Esophagus squamous epithelium (tissue), 5 donors: ENCODE measurements around the gene ZSWIM6. TPM values are rescaled to one million over a fixed set of nuclear protein-coding genes. Genes with fewer than 3 reads are reported as not detected.

ENCODE experiments used
- DNase-seq: peaks from one replicate; lab custom pipeline; 2025; lab: John Stamatoyannopoulos, UW
- H3K27ac ChIP-seq, 4 donors: fragments of 200-600 bp; sonication (generic); one replicate each; pipeline ENCODE4 v1.5.1; 2016 to 2019; ENCODE audit warnings: mild to moderate bottlenecking in 1 of 4
- H3K27me3 ChIP-seq, 4 donors: fragments of 200-600 bp; sonication (generic); 1 replicate in 3 of 4; 2 replicates in 1 of 4; pipeline versions ENCODE4 v1.5.1 to v1.6.0; 2017 to 2021; ENCODE audit warnings: antibody characterized with exemption in 1 of 4
- H3K36me3 ChIP-seq, 3 donors: fragments of 200-600 bp; sonication (generic); one replicate each; pipeline ENCODE4 v1.5.1; 2016 to 2019
- H3K4me1 ChIP-seq, 3 donors: fragments of 200-600 bp; sonication (generic); one replicate each; pipeline ENCODE4 v1.5.1; 2017 to 2019
- H3K4me3 ChIP-seq, 4 donors: fragments of 200-600 bp; sonication (generic); 1 replicate in 3 of 4; 2 replicates in 1 of 4; pipeline ENCODE4 v1.5.1; 2016 to 2019; ENCODE audit warnings: mild to moderate bottlenecking in 2 of 4, moderate library complexity in 1 of 4
- H3K9me3 ChIP-seq, 3 donors: fragments of 200-600 bp; sonication (generic); one replicate each; pipeline ENCODE4 v1.5.1; 2016 to 2019
- POLR2A ChIP-seq, 4 donors: fragments of 450-650 bp; IDR thresholded peaks; one replicate each; pipeline ENCODE4 v1.6.1; 2017; ENCODE audit warnings: antibody characterized with exemption in 4 of 4, mild to moderate bottlenecking in 4 of 4, moderate library complexity in 3 of 4
- WGBS, 2 donors: methylation state at CpG; one replicate each; pipeline ENCODE4 v1.1.5; 2018; 5-methylcytosine and 5-hydroxymethylcytosine counted together
- intact Hi-C: fragments of 100-400 bp; cut with DNase I; formaldehyde crosslinking; loops from one replicate; pipeline ENCODE4 v1.15.0; 2022
- total RNA-seq, 4 donors: library from RNA; depleted of rRNA; stranded (reverse); fragments of >200 nt; gene quantifications; one replicate each; pipeline ENCODE4 v1.1.0, GENCODE V29; 2016
- TF ChIP-seq, protein P1 (sequence below), 6 experiments: fragments of 450-650 bp in 4 of 6; fragments of 200-600 bp in 2 of 6; sonication (generic) in 2 of 6; IDR thresholded peaks; one replicate each; pipeline ENCODE4 v1.5.1; 2016 to 2019; ENCODE audit warnings: antibody characterized with exemption in 6 of 6, mild to moderate bottlenecking in 4 of 6, moderate library complexity in 4 of 6
- donor health status: DM: yes; HTN: yes; CAD: no.

ZSWIM6 gene
- total RNA-seq, 4 donors from 2014 or later, result 6.4 to 12.4 (median 8.8) TPM

DNA sequence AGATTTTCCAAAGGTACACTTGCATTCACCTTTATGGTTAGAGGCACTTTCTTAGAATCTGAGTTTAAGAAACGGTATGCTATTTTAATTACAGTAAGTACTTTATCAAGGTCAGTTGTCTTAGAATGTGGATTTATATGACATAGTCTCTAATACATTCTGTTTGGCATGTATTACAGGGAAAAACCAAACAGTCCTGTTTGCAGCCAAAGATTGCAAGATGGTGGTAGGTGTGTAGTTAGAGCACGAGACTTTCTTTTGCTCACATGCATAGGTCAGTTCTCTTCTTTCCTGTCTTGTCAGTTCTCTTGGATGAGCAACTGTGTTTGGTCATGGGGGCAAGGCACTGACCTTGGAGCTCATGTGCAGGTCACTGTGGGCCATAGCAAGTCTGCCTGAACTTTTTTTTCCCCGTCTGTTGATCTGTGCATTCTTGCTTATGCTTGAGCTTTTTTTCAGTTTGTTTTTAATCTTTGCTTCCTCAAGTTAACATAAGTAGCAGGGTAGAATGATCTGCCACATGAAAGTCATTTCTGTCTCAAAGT is 20.6 kb downstream of the ZSWIM6 start:
- 56 to 60% methylated on average over 3 of the region's 3 CpGs for WGBS, 2 donors
- no peaks in the 10 kb centered on the region for H3K27me3 ChIP-seq
- H3K4me1 ChIP-seq, result peaks cover 0 to 37% (median 8%) of the 10 kb centered on the region in 3 donors
- no peaks in the 10 kb centered on the region for H3K36me3 ChIP-seq
- no peak for TF ChIP-seq POLR2A (IDR thresholded peaks at IDR 0.05)
- TF ChIP-seq, protein P1, sequence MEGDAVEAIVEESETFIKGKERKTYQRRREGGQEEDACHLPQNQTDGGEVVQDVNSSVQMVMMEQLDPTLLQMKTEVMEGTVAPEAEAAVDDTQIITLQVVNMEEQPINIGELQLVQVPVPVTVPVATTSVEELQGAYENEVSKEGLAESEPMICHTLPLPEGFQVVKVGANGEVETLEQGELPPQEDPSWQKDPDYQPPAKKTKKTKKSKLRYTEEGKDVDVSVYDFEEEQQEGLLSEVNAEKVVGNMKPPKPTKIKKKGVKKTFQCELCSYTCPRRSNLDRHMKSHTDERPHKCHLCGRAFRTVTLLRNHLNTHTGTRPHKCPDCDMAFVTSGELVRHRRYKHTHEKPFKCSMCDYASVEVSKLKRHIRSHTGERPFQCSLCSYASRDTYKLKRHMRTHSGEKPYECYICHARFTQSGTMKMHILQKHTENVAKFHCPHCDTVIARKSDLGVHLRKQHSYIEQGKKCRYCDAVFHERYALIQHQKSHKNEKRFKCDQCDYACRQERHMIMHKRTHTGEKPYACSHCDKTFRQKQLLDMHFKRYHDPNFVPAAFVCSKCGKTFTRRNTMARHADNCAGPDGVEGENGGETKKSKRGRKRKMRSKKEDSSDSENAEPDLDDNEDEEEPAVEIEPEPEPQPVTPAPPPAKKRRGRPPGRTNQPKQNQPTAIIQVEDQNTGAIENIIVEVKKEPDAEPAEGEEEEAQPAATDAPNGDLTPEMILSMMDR (IDR thresholded peaks at IDR 0.05), result no peak
- intact Hi-C loops, result no loop called here
- H3K9me3 ChIP-seq, result peaks cover 0 to 6% (median 0%) of the 10 kb centered on the region in 3 donors
- H3K27ac ChIP-seq, result no peak overlapping the region
- DNase-seq, result no peak
- H3K4me3 ChIP-seq, result no peak overlapping the region

- Histone ChIP-seq H3K4me1 (peaks cover 0 to 37% (median 8%) of the 10 kb centered on the region in 3 donors), H3K9me3 (peaks cover 0 to 6% (median 0%) of the 10 kb centered on the region in 3 donors), H3K36me3 (no peaks in the 10 kb centered on the region), H3K27me3 (no peaks in the 10 kb centered on the region), H3K4me3 (no peak overlapping the region), H3K27ac (no peak overlapping the region)
- 100% methylated on average over 1 of the region's 1 CpG for WGBS, 2 donors
- DNase-seq, result no peak
- TF ChIP-seq, protein P1 (IDR thresholded peaks at IDR 0.05), result no peak
- TF ChIP-seq POLR2A (IDR thresholded peaks at IDR 0.05), result no peak
- intact Hi-C loops, result no loop called here
These were observed 21.2 kb downstream of the ZSWIM6 start for GRCh38 chr5:61353293-61353692.

- no peaks in the 10 kb centered on the region for H3K36me3 ChIP-seq
- intact Hi-C loops, result no loop called here
- no peak for TF ChIP-seq POLR2A (IDR thresholded peaks at IDR 0.05)
- TF ChIP-seq, protein P1 (IDR thresholded peaks at IDR 0.05), result no peak
- no peaks in the 10 kb centered on the region for H3K27me3 ChIP-seq
- no peak overlapping the region for H3K27ac ChIP-seq
- no peak overlapping the region for H3K4me3 ChIP-seq
- WGBS, 2 donors, result 84 to 89% methylated on average over 2 of the region's 2 CpGs
- no peak for DNase-seq
- peaks cover 0 to 6% (median 0%) of the 10 kb centered on the region in 3 donors for H3K9me3 ChIP-seq
- H3K4me1 ChIP-seq, result peaks cover 0 to 35% (median 8%) of the 10 kb centered on the region in 3 donors
These were observed 22.1 kb downstream of the ZSWIM6 start for GRCh38 chr5:61354199-61354598.

GRCh38 chr5:61357745-61358144 is 25.7 kb downstream of the ZSWIM6 start:
- H3K4me1 ChIP-seq, result peaks cover 0 to 19% (median 1%) of the 10 kb centered on the region in 3 donors
- TF ChIP-seq, protein P1 (IDR thresholded peaks at IDR 0.05), result peak in 2 of 6 experiments; percentile 11 to 50
- TF ChIP-seq POLR2A (IDR thresholded peaks at IDR 0.05), result no peak
- no peak for DNase-seq
- H3K27me3 ChIP-seq, result no peaks in the 10 kb centered on the region
- H3K27ac ChIP-seq, result no peak overlapping the region
- 45 to 67% methylated on average over 2 of the region's 2 CpGs for WGBS, 2 donors
- peaks cover 0 to 6% (median 0%) of the 10 kb centered on the region in 3 donors for H3K9me3 ChIP-seq
- H3K4me3 ChIP-seq, result no peak overlapping the region
- intact Hi-C loops, result no loop called here
- peaks cover 0 to 3% (median 0%) of the 10 kb centered on the region in 3 donors for H3K36me3 ChIP-seq

DNA sequence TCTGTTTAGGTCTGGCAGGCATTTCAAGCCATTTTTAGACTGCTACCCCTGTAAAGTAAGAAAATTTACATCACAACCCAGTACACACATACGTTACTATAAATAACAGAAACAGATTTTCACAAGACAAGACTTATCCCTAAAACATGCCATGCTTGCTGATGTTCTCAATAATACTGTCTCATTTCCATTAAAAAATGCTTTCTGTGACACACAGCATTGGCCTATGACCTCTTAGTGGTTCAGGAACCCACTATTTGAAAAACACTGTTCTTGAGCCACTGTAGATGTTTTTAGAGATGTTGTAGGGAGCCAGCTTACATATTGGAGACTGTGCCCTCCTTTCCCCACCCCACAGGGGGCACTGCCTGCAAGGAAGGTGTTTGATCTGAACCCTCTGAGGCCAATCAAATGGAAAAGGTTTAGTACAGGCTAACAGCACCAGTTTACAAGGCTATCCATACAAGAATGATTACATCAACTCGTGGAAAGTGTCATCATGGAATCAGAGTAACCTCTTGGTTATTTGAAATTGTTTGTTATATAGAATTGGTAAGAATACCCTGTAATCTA is 30.8 kb downstream of the ZSWIM6 start:
- 76 to 86% methylated on average over 2 of the region's 2 CpGs for WGBS, 2 donors
- H3K27ac ChIP-seq, result no peak overlapping the region
- H3K4me1 ChIP-seq, result peaks cover 0 to 8% (median 0%) of the 10 kb centered on the region in 3 donors
- no peaks in the 10 kb centered on the region for H3K9me3 ChIP-seq
- TF ChIP-seq, protein P1 (IDR thresholded peaks at IDR 0.05), result no peak
- H3K27me3 ChIP-seq, result no peaks in the 10 kb centered on the region
- DNase-seq, result no peak
- intact Hi-C loops, result no loop called here
- no peak overlapping the region for H3K4me3 ChIP-seq
- peaks cover 0 to 6% (median 0%) of the 10 kb centered on the region in 3 donors for H3K36me3 ChIP-seq
